Activated CD8-positive, alpha-beta memory T cell treated with anti-CD3 and anti-CD28 coated beads, Interleukin-2, amount 10 ng/mL, durations not matched to agents 7 days and 5 days (primary cell): ENCODE results near the gene ANXA4. TPM values are rescaled to one million over a fixed set of nuclear protein-coding genes. Genes with fewer than 3 reads are reported as not detected.
"Not testable (repeated sequence)": the region's sequence is repeated elsewhere in the genome, so short reads cannot be mapped to it uniquely, and the experiment has no call there.

Experiments
- ATAC-seq: fragments of 150-1000 bp; cut with Tn5 transposase; one replicate; pipeline ENCODE4 v1.10.0; 2021; ENCODE audit warnings: moderate library complexity
- CTCF ChIA-PET: fragments of 350-600 bp; sonication (Branson Sonifier 250); formaldehyde crosslinking; loops from one replicate; lab custom pipeline; 2021; ENCODE audit warnings: antibody characterized with exemption; lab: Charles Lee
- DNase-seq: peaks from one replicate; pipeline ENCODE4 v3.0.0-alpha.2; 2020
- H3K27ac Mint-ChIP-seq: one replicate; pipeline ENCODE4 v1.8.0; 2021; ENCODE audit warnings: mild to moderate bottlenecking, mixed read lengths
- H3K27me3 Mint-ChIP-seq: one replicate; pipeline ENCODE4 v1.8.0; 2021; ENCODE audit warnings: mixed read lengths
- H3K36me3 Mint-ChIP-seq: one replicate; pipeline ENCODE4 v1.8.0; 2021; ENCODE audit warnings: mild to moderate bottlenecking, mixed read lengths
- H3K4me1 Mint-ChIP-seq: one replicate; pipeline ENCODE4 v1.8.0; 2021; ENCODE audit warnings: mixed read lengths
- H3K4me3 Mint-ChIP-seq: one replicate; pipeline ENCODE4 v1.8.0; 2021; ENCODE audit warnings: mild to moderate bottlenecking, moderate library complexity, mixed read lengths
- H3K9me3 Mint-ChIP-seq: one replicate; pipeline ENCODE4 v1.8.0; 2022; ENCODE audit warnings: low read depth, mixed read lengths
- total RNA-seq, 2 experiments: library from RNA; stranded (reverse); gene quantifications; one replicate each; pipeline ENCODE4 v1.2.3, GENCODE V29; 2021

The ANXA4 gene
- total RNA-seq, 2 experiments from 2014 or later = 56.1 to 66.6 TPM

DNA sequence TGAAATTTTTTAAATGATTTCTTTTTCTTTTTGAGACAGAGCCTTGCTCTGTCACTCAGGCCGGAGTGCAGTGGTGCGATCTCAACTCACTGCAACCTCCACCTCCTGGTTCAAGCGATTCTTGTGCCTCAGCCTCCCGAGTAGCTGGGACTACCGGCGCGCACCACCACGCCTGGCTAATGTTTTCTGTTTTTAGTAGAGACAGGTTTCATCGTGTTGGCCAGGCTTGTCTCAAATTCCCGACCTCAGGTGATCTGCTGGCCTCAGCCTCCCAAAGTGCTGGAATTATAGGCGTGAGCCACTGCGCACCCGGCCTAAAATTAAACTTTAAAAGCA is 88.9 kb downstream of the ANXA4 start:
- not testable (repeated sequence) for DNase-seq, ATAC-seq, H3K27me3 Mint-ChIP-seq, H3K9me3 Mint-ChIP-seq
- H3K36me3 Mint-ChIP-seq = peaks cover 35% of the 10 kb centered on the region
- CTCF ChIA-PET = interaction anchor here (1.7 to 2.0 kb wide), 2 partner anchors 14 to 106 kb away, joined by 5 to 8 read pairs; no protein-coding TSS in a partner anchor
- H3K27ac Mint-ChIP-seq = peak overlapping the region; percentile 80
- H3K4me3 Mint-ChIP-seq = peak overlapping the region; percentile 88
- H3K4me1 Mint-ChIP-seq = peaks cover 67% of the 10 kb centered on the region

DNA sequence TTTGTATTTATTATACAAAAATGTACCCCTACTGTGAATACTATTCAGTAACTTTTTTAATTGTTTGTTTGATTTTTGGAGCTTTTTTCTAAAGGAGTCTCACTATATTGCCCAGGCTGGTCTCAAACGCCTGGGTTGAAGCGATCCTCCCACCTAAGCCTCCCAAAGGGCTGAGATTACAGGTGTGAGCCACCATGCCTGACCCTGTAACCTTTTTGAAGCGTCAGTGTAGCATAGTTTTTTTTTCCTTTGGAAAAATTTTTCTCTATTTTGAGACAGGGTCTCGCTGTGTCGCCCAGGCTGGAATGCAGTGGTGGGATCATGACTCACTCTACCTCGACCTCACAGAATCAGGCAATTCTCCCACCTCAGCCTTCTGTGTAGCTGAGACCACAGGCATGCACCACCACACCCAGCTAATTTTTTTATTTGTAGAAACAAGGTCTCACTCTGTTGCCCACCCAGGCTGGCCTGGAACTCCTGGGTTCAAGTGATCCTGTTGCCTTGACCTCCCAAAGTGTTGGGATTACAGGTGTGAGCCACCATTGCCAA is 89.5 kb downstream of the ANXA4 start:
- Mint-ChIP-seq H3K27me3 (no peaks in the 10 kb centered on the region), H3K4me1 (peaks cover 73% of the 10 kb centered on the region), H3K27ac (no peak overlapping the region), H3K36me3 (peaks cover 40% of the 10 kb centered on the region), H3K4me3 (peak overlapping the region; percentile 88), H3K9me3 (no peaks in the 10 kb centered on the region)
- ATAC-seq (no peak), DNase-seq (no peak)
- CTCF ChIA-PET = interaction anchor here (1.7 to 2.0 kb wide), 2 partner anchors 15 to 107 kb away, joined by 5 to 8 read pairs; no protein-coding TSS in a partner anchor

GRCh38 chr2:69833752-69834151 is 91.8 kb downstream of the ANXA4 start:
- Mint-ChIP-seq H3K27me3 (no peaks in the 10 kb centered on the region), H3K36me3 (peaks cover 51% of the 10 kb centered on the region), H3K27ac (no peak overlapping the region), H3K9me3 (no peaks in the 10 kb centered on the region), H3K4me1 (peaks cover 66% of the 10 kb centered on the region), H3K4me3 (no peak overlapping the region)
- CTCF ChIA-PET = interaction anchor here (0.7 kb wide), 1 partner anchor 109 kb away, joined by 3 read pairs; no protein-coding TSS in a partner anchor
- no peak for ATAC-seq
- no peak for DNase-seq

- ATAC-seq = no peak
- Mint-ChIP-seq H3K9me3 (no peaks in the 10 kb centered on the region), H3K4me3 (no peak overlapping the region), H3K27ac (no peak overlapping the region), H3K4me1 (peaks cover 60% of the 10 kb centered on the region), H3K36me3 (peaks cover 53% of the 10 kb centered on the region), H3K27me3 (no peaks in the 10 kb centered on the region)
- DNase-seq = no peak
- CTCF ChIA-PET = no interaction called here
Observed at GRCh38 chr2:69835666-69836065, 93.7 kb downstream of the ANXA4 start.

DNA sequence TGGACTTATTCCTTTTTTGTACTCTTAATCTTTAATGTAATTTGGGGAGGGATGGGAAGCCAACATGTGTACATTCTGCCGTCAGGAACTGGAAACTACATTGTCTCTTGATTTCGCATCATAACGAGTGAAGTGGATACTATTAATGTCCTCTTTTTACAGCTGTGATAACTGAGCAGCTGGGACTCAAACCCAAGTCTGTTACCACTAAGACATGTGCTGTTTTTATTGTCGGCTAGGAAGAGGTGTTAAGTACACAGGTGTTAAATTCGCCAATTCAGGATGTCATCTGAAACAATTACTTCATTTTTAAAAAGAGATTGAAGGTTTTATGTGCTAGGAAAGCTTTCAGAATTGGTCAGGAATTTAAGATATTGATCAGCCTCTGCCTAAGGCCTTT is 94.4 kb downstream of the ANXA4 start:
- ATAC-seq (no peak), DNase-seq (no peak)
- no peak overlapping the region for H3K4me3 Mint-ChIP-seq
- H3K27ac Mint-ChIP-seq = no peak overlapping the region
- no peaks in the 10 kb centered on the region for H3K27me3 Mint-ChIP-seq
- no peaks in the 10 kb centered on the region for H3K9me3 Mint-ChIP-seq
- CTCF ChIA-PET = interaction anchor here (1.5 kb wide), 1 partner anchor 8 kb away, joined by 4 read pairs; no protein-coding TSS in a partner anchor
- peaks cover 55% of the 10 kb centered on the region for H3K4me1 Mint-ChIP-seq
- peaks cover 52% of the 10 kb centered on the region for H3K36me3 Mint-ChIP-seq

DNA sequence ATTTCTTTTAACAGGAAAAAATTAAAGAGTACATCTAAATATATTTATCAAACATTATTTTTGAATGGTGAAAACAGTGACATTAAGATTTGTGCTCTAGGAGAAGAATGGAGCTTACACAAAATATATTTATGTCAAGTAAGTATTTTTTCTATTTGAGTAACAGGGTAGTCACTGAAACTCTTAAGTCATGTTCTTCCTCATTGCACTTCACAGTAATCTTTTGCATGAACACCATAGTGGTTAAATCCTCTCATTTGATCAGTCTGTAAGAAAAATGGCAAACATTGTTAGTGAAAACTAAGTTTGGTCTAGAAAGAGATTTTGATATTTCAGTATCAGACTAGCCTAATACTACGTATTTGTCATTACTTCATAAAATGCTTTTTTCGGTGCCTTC is 95.6 kb downstream of the ANXA4 start:
- Mint-ChIP-seq H3K4me1 (peaks cover 44% of the 10 kb centered on the region), H3K4me3 (no peak overlapping the region), H3K27ac (no peak overlapping the region), H3K27me3 (no peaks in the 10 kb centered on the region), H3K36me3 (peaks cover 50% of the 10 kb centered on the region), H3K9me3 (no peaks in the 10 kb centered on the region)
- CTCF ChIA-PET = interaction anchor here (0.6 to 1.5 kb wide), 2 partner anchors 9 to 181 kb away, joined by 3 to 4 read pairs; no protein-coding TSS in a partner anchor
- no peak for ATAC-seq
- no peak for DNase-seq

DNA sequence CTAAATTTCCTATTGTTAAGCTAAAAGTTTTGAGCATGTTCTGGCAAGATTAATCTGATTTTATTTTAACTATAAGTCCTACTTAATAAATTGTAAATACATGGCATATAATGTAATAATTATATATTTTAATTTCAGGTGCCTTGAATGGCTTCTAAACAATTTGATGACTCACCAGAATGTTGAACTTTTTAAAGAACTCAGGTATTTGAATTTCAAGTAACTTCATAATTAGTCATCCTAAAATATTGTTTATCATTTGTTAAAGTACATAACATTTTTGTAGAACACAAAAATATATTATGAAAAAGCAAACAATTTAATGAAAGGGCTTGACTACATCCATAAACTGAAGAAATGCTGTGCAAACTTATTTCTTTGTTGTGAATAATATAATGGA is 102.1 kb downstream of the ANXA4 start:
- no peak for DNase-seq
- peaks cover 47% of the 10 kb centered on the region for H3K36me3 Mint-ChIP-seq
- no peaks in the 10 kb centered on the region for H3K9me3 Mint-ChIP-seq
- H3K27me3 Mint-ChIP-seq = no peaks in the 10 kb centered on the region
- H3K4me1 Mint-ChIP-seq = no peaks in the 10 kb centered on the region
- no peak for ATAC-seq
- no peak overlapping the region for H3K4me3 Mint-ChIP-seq
- H3K27ac Mint-ChIP-seq = no peak overlapping the region
- CTCF ChIA-PET = no interaction called here

DNA sequence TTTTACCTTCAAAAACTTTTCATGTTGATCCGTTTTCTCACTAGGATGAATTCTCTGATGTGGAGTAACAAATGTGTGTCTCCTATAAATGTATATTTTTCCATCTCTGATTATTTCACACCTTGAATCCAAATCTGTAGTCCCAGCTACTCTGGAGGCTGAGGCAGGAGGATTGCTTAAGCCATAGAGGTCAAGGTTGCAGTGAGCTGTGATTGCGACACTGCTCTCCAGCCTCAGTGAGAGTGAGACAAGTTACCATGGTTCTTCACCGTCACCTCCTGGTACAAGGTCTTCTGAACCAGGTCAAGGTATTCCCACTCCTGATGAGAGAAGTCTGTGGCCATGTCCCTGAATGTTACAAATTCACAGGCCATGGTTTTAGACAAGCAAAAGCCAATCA is 102.6 kb downstream of the ANXA4 start:
- no peaks in the 10 kb centered on the region for H3K9me3 Mint-ChIP-seq
- DNase-seq (no peak), ATAC-seq (no peak)
- CTCF ChIA-PET = no interaction called here
- no peak overlapping the region for H3K4me3 Mint-ChIP-seq
- H3K4me1 Mint-ChIP-seq = no peaks in the 10 kb centered on the region
- peaks cover 47% of the 10 kb centered on the region for H3K36me3 Mint-ChIP-seq
- H3K27ac Mint-ChIP-seq = no peak overlapping the region
- no peaks in the 10 kb centered on the region for H3K27me3 Mint-ChIP-seq

GRCh38 chr2:69846182-69847067 is 104.5 kb downstream of the ANXA4 start:
- peaks cover 42% of the 10 kb centered on the region for H3K36me3 Mint-ChIP-seq
- ATAC-seq (no peak), DNase-seq (no peak)
- no peak overlapping the region for H3K4me3 Mint-ChIP-seq
- no peaks in the 10 kb centered on the region for H3K27me3 Mint-ChIP-seq
- CTCF ChIA-PET = interaction anchor here (0.8 to 1.3 kb wide), 3 partner anchors 29 to 122 kb away, joined by 3 read pairs; no protein-coding TSS in a partner anchor
- H3K4me1 Mint-ChIP-seq = no peaks in the 10 kb centered on the region
- no peaks in the 10 kb centered on the region for H3K9me3 Mint-ChIP-seq
- no peak overlapping the region for H3K27ac Mint-ChIP-seq

DNA sequence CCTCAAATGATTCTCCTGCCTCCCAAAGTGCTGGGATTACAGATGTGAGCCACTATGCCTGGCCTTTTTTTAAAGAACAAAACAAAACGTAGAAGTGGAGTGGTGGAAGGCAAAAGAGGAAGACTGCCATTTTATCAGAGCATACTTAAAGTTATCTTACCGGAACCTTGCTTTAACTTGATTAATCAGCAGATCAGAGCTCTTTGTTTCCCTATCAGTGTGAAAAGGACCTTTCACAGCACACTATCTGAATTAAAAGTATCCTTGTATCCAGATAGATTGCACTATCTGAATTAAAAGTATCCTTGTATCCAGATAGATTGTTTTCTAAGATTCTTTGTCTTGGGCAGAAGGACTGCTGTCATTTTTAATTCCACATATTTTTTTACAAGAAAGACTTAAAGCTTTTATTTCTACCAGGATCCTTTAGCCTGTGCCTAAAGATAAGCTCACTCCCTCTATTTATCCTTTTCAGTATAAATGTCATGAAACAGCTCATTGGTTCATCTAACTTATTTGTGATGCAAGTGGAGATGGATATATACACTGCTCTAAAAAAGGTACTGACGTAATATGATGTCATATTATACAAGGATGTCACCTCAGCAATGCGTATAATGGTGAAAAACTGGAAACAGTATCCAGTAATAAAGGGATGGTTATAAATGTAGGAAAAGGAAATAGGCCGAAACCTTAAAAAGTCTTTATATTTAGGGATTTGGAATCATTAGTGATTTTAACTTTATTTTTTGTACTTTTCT is 105.3 kb downstream of the ANXA4 start:
- no peaks in the 10 kb centered on the region for H3K4me1 Mint-ChIP-seq
- CTCF ChIA-PET = interaction anchor here (1.0 to 1.3 kb wide), 3 partner anchors 25 to 123 kb away, joined by 3 read pairs; no protein-coding TSS in a partner anchor
- H3K36me3 Mint-ChIP-seq = peaks cover 40% of the 10 kb centered on the region
- ATAC-seq = no peak
- no peaks in the 10 kb centered on the region for H3K27me3 Mint-ChIP-seq
- no peaks in the 10 kb centered on the region for H3K9me3 Mint-ChIP-seq
- no peak overlapping the region for H3K27ac Mint-ChIP-seq
- no peak overlapping the region for H3K4me3 Mint-ChIP-seq
- DNase-seq = no peak

DNA sequence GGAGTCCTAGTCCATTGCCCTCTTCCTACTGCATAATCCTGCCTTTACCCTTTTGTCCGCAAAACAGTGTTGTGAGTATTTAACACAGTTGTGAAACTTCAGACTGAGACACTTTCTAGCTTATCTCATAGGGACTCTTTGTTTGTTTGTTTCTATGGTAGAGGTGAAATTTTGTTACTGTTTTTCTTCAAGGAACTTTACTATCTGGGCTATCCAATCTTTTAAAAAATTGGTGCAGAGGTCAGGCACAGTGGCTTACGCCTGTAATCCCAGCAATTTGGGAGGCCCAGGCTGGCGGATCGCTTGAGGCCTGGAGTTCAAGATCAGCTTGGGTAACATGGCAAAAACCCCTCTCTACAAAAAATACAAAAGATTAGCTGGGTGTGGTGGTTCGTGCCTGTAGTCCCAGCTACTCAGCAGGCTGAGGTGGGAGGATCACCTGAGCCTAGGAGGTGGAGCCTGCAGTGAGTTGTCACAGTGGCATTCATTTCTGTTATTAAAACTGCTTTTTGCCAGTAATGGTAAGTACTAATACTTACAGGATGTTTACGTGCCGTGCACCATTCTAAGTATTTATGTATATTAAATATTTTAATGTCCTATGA is 106.4 kb downstream of the ANXA4 start:
- no peak overlapping the region for H3K4me3 Mint-ChIP-seq
- no peaks in the 10 kb centered on the region for H3K9me3 Mint-ChIP-seq
- CTCF ChIA-PET = interaction anchor here (0.8 to 1.2 kb wide), 2 partner anchors 24 to 124 kb away, joined by 3 to 4 read pairs; no protein-coding TSS in a partner anchor
- H3K27ac Mint-ChIP-seq = no peak overlapping the region
- H3K4me1 Mint-ChIP-seq = no peaks in the 10 kb centered on the region
- ATAC-seq (no peak), DNase-seq (no peak)
- peaks cover 40% of the 10 kb centered on the region for H3K36me3 Mint-ChIP-seq
- no peaks in the 10 kb centered on the region for H3K27me3 Mint-ChIP-seq

GRCh38 chr2:69858261-69858660 is 116.3 kb downstream of the ANXA4 start:
- CTCF ChIA-PET = interaction anchor here (0.5 to 2.1 kb wide), 3 partner anchors 134 to 892 kb away, joined by 3 to 4 read pairs (median 4); no protein-coding TSS in a partner anchor
- H3K27ac Mint-ChIP-seq = no peak overlapping the region
- peaks cover 16% of the 10 kb centered on the region for H3K36me3 Mint-ChIP-seq
- no peak for ATAC-seq
- no peak for DNase-seq
- H3K27me3 Mint-ChIP-seq = no peaks in the 10 kb centered on the region
- no peaks in the 10 kb centered on the region for H3K4me1 Mint-ChIP-seq
- H3K4me3 Mint-ChIP-seq = no peak overlapping the region
- no peaks in the 10 kb centered on the region for H3K9me3 Mint-ChIP-seq
